ENCODE measurements around the gene HMCN2.

Gene HMCN2

DNA sequence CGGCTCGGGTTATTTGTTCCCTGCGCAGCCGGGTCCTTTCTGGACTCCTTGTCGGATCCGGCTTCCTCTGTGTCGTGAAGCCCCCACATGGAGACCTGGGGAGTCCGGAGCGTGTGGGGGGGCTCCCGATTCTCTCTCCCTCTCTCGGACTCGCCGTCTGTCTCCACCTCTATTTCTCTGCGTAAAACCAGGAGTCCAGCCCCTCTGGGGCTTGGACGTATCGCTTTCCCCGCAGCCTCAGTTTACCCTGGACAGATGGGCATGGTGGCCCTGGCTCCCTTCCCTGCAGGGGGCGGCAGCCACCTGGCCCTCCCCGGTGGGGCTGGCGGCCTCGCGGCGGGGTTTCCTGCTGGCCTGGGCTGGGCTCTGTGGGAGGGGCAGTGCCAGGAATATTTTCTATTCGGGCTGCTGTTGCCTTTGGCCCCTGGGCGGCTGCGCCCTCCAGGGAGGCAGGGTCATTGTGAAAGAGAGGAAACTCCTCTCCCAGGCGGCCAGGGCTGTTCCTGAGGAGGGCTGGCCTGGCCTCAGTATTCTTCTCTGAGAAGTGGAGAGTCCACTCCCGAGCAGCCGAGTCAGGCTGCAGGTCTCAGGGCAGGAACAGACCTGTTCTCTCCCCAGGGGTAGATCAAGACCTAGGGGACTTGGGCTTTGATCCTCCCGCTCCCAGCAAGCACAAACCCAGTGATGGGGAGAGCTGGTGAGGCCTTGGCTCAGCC lies 179.9 kb downstream of the HMCN2 start:
- TF ChIP-seq POLR2A (IDR thresholded peaks at IDR 0.05; ENCODE audit: low read depth, low read length) = no peak
- DNase-seq (ENCODE audit: insufficient read length, low spot score) = peak; percentile 30

DNA sequence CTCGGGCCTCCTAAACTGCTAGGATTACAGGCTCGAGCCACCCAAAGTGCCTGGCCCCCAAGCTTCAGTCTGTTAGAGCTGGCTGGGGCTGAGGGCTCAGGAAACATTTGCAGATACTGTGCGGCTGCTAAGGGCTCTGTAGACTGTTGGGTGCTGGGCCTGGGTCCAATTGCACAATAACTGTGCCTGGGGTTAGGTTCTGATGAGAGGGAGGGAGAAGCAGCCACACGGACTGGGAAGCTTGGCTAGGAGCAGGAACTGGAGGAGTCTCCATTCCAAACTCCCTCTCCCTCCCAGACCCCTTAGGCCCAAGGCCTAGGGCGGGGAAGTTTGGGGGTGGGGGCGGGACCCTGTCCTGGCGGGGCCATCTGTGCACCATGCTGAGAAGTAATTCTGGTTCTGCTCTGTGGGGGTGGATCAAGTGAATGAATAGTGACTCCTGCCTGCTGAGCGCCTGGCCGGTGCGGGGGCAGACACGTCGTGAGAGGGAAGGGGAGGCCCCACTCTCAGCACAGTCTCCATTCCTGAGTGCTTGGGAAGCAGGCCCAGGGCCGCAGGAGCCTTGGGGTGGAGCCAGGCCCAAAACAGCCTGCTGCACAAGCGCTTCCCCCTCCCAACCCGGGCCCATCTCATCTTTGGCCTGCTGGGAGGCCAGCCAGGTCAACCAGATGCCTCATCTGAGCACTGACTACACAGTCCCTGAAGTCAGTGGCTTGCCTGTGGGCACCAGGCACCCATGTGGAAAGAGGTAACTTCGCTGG lies 180.7 kb downstream of the HMCN2 start:
- FAIRE-seq (no peak), DNase-seq (ENCODE audit: insufficient read length, low spot score) (peak; percentile 30)
- no peak for TF ChIP-seq POLR2A (IDR thresholded peaks at IDR 0.05; ENCODE audit: low read depth, low read length)

More for the DNA sequence above, 179.9 kb downstream of the HMCN2 start:
- FAIRE-seq = no peak

DNA sequence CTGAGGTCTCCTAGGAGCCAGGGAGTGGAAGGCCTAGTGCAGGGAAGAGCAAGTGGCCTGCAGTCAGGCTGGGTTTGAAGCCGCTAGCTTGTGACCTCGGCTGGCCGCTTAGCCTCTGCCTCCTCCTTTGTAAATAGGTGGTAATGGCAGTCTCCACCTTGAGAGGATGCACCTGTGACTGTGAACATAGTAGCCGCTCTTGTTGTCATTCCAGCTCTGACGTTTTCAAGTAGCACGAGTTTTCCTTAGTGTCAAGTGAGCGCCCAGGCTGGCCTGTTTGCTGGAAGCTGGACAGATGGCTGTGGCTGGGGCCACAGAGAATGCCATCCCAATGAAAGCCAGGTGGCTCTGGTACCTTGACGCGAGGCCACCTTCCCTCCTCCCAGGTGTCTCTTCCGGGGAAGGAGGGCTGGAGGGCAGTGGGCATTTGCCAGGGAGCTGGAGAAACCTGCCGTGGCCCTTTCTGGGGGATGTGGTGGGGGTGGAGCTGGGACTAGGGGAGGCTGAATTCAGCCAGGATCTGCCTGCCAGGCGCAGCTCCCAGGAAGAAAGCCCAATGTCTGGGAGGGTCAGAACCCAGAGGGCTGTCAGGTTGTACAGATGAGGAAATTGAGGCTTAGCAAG lies 181.7 kb downstream of the HMCN2 start:
- DNase-seq (ENCODE audit: insufficient read length, low spot score) (no peak), FAIRE-seq (no peak)
- no peak for TF ChIP-seq POLR2A (IDR thresholded peaks at IDR 0.05; ENCODE audit: low read depth, low read length)

DNA sequence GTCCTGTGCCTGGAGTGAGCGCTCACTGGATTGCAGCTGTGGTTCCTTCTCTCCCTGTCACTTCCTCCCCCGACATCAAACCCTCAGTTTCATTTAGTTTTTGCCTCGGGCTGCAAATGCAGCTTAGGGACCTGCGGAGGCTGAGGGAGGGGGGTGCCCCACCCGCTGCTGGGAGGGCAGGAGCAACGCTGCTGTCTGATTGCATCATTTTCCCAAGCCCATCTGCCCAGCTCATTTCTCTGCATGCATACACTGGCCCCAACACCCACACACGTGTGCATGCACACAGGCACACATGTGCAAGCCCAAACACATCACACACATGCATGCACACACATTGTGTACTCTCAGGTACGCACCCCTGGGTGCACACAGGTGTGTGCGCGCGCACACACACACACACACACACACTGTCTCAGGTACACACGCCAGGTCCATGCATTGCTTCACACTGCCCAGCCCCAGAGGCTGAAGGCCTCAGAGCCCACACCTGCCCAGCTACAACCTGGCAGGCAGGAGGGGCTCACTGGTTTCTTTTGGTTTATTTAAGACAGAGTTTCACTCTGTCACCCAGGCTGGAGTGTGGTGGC lies 182.6 kb downstream of the HMCN2 start:
- FAIRE-seq (no peak), DNase-seq (ENCODE audit: insufficient read length, low spot score) (no peak)
- no peak for TF ChIP-seq POLR2A (IDR thresholded peaks at IDR 0.05; ENCODE audit: low read depth, low read length)

DNA sequence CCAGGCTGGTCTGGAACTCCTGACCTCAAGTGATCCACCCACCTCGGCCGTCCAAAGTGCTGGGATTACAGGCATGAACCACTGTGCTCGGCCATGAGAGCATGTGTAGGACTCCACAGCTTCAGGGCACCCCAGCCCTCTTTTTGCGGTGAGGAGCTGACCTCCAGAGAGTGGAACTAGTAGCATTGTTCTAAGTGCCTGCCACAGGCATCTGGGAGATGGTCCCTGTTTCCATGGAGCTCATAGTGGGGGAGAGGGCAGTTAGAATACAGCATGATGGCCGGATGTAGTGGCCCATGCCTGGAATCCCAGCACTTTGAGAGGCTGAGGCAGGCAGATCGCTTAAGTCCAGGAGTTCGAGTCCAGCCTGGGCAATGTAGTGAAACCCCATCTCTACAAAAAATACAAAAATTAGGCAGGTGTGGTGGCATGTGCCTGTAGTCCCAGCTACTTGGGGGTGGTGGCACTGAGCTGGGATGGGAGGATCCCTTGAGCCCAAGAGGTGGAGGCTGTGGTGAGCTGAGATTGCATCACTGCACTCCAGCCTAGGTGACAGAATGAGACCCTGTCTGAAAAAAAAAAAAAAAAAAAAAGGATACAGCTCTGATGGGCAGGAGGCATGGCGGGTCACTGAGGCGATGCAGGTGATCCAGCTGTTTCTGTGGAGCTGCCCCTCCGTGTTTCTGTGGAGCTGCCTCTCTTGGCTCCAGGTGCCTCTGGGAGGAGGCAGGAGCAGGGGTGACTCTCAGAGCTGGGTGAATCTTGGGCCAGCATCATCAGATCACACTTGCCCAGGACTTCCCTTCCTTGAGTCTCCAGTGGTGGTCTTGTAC lies 183.4 kb downstream of the HMCN2 start:
- no peak for TF ChIP-seq POLR2A (IDR thresholded peaks at IDR 0.05; ENCODE audit: low read depth, low read length)
- FAIRE-seq = no peak
- no peak for DNase-seq (ENCODE audit: insufficient read length, low spot score)

DNA sequence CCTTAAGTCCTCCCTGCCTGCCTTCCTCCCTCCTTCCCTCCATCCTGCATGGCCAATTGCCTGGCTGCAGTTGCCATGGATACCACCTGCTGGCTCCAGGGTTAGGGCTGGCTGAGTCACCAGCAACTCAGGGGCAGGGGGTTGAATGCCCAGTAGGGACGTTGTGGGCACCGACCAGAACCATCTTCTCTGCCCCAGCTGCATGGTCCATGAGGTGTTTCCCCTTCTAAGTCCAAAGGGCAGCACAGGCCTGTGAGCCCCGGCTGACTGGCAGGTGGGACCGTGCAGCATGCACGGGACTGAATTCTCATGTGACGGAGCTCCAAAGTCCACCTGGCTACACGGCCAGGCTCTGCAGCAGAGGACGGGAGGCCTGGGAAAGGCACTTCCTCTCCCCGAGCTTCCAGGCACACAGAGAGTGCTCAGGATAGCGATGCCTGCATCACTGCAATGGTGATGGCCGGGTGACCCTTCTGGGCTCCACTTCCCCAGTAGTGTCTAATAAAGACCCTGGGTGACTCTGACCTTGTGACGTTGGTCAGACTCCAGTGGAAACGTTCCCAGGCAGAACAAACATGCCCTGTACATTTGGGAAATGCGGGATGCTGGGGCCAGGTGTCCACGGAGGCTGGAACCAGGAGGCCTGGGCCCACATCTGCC lies 184.9 kb downstream of the HMCN2 start:
- no peak for FAIRE-seq
- no peak for DNase-seq (ENCODE audit: insufficient read length, low spot score)
- no peak for TF ChIP-seq POLR2A (IDR thresholded peaks at IDR 0.05; ENCODE audit: low read depth, low read length)

DNA sequence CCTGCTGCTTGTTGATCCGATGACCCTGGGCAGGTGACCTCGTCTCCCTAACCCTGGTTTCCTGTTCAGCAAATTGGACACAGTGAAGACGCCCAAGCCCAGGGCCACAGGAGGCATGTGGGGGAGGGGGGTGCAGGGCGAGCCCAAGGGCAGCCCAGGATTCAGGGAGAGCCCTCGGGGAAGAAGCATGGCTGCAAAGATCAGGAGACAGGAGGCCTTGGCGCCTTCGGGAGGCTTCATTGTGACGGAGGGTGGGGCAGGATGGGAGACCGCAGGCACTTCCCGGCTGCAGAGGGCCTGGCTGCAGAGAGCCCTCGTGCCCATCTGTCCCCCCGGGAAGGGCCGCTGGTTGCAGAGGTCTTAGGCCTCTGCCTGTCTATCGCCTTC lies 185.4 kb downstream of the HMCN2 start:
- no peak for DNase-seq (ENCODE audit: insufficient read length, low spot score)
- FAIRE-seq = no peak
- no peak for TF ChIP-seq POLR2A (IDR thresholded peaks at IDR 0.05; ENCODE audit: low read depth, low read length)

DNA sequence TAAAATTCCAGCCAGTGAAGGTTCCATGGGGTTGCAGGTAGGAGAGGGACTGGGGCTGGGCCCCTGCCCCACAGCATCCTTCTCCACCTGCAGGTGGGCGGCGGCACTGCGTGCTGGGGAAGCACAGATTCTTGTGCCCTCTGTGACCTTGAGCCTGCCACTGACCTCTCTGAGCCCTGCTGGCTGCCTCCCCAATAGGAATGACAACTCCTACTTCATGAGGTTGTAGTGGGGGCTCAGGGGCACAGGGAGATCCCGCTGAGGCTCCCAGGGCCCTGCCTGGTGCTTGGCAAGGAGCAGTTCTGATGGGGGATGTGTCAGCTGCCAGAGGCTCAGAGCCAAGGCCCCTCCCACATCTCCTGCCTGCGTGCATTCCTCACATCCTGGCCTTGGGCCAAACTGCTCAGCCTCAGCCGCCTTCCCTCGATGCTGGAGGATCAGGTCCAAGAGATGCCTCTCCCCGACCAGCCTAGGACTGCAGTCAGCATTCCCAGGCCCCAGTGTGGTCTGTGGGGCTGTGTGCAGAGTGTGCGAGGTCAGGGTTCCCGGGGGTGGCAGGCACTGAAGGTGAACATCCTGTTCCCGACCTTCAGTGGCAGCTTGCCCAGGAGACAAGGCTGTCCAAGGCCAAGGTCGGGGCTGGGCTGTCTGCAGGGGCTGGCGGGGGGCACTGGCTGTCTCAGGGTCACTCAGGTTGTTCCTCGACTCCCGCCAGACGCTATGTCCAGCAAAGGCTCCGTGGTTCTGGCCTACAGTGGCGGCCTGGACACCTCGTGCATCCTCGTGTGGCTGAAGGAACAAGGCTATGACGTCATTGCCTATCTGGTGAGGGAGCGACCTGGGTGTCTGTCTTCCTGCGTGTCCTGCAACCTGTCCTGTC lies 186.2 kb downstream of the HMCN2 start:
- FAIRE-seq (no peak), DNase-seq (ENCODE audit: insufficient read length, low spot score) (peak; percentile 43)
- no peak for TF ChIP-seq POLR2A (IDR thresholded peaks at IDR 0.05; ENCODE audit: low read depth, low read length)

DNA sequence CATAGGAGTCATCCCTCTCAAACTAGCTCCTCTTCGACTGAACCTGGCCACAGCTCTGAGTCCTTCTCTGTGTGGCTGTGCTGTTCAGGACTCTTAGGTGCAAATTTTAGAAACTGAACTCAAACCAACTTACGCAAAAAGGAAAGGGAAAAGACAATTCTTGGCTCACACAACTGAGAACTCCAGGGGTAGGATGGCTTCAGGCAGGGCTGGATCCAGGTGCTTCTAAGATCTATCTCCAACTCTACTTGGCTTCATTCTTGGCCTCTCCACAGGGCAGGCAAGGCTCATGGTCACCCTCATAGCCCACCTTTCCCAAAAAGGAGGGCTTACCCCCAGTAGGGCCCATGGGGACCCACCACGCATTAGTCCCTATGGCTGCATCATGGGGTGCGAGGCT lies 187.3 kb downstream of the HMCN2 start:
- FAIRE-seq = no peak
- no peak for DNase-seq (ENCODE audit: insufficient read length, low spot score)
- no peak for TF ChIP-seq POLR2A (IDR thresholded peaks at IDR 0.05; ENCODE audit: low read depth, low read length)

DNA sequence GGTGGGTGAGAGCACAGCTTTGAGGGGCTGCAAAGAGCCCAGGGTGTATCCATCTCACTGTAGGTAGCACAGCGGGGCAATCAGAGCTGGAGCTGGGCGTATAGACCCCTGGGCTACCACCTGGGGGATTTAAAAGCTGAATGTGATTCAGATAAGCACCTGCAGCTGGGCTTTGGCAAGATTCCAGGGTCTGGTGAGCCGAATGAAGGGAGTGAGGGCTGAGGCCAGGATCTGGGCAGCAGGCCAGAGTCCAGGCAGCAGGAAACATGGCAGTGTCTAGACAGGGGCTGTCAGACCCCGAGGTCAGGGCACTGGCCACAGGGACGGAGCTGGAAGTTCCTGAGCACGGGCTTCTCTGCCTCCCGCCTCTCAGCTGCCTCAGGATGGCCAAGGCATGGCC lies 187.9 kb downstream of the HMCN2 start:
- DNase-seq (ENCODE audit: insufficient read length, low spot score) (no peak), FAIRE-seq (no peak)

DNA sequence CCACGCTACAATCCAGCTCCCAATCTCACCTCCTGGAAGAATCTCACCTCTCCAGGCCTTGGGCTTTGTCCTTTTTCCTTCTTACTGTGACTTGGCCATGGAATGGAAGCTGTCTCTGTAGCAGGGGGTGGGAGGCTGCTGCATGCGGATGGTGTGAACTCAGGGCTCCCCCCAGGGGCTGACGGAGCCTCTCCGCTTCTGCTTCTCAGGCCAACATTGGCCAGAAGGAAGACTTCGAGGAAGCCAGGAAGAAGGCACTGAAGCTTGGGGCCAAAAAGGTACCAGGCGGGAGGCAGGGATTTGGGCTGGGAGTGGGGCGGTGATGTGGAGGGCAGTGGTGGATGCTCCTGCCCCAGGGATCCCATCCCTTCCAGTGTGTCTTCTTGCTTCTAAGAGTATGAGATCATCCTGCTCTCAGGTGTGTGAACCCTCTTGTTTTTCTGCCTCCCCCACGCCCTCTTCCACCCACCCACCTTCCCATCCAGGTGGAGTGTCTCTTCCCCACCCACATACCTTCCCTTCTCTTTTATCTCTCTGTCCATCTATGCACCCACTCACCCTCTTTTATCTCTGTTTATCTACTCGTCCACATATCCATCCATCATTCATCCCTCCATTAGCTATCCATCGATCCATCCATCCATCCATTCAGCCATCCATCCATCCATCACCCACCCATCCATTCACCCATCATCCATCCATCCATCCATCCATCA lies 188.7 kb downstream of the HMCN2 start:
- DNase-seq (ENCODE audit: insufficient read length, low spot score) (no peak), FAIRE-seq (no peak)
- TF ChIP-seq POLR2A (IDR thresholded peaks at IDR 0.05; ENCODE audit: low read depth, low read length) = no peak

More for the DNA sequence above, 187.9 kb downstream of the HMCN2 start:
- TF ChIP-seq POLR2A (IDR thresholded peaks at IDR 0.05; ENCODE audit: low read depth, low read length) = no peak

All from H54 (cell line).